HG02885 (cell line): ENCODE results near the gene PARD3.

Experiments
- ATAC-seq: cut with Tn5 transposase; IDR thresholded peaks from one replicate; pipeline ENCODE4 v1.9.1; 2021; ENCODE audit warnings: mild to moderate bottlenecking; ENCODE audit not compliant: unreplicated experiment, poor library complexity

PARD3 gene

DNA sequence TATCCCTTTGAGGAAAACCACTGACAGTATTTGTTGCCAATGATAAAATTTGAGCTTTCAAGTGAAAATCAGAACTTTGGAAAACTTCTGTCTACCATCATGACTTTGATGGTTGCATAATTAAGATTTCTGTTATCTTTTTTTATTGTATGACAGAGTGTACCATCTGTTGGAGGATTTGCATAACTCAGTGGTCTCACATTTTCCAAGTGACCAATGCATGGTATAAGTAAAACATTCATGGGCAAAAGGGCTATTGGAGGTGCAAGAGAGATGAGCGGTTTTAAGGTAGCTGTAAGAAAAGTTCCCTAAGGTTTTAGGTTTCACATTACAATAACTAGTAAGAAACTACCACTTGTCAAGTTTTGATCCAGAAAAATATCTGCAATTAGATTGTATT is 625.3 kb downstream of the PARD3 start:
- no peak for ATAC-seq

DNA sequence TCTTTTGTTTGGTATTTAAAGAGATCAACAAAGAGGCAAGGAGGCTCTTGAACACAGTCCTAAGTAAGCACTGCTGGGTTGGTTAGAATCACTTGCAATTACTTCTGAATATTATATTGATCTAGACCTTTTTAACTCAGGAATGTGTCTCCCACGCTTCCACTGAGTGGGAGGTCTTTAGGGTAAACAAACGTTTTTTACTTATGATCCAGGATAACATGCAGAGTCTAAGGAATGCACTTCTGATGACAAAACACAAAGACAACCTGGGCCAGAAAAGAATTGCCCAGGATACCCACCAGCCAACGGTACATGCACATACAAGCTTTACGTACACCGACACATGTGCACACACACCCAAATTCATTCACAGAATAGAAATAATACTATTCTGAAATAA is 626.9 kb downstream of the PARD3 start:
- ATAC-seq, result no peak

DNA sequence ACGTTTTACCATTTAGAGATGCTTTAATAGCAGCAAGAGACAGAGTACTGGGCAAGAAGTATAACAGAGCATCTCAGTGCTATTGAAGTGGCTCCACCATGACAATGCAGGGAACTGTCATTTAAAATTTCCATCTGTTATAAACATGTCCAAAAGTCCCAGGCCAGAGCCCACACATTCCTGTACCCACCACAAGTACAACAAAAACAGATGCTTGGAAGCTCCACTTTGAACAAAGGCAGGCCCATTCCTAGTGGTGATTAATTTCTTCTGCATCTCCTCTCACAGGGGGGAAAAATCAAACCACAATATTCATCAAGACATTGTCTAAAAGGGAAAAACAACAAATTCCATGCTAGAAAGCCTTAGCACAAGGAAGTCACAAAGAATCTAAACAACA is 627.9 kb downstream of the PARD3 start:
- no peak for ATAC-seq

DNA sequence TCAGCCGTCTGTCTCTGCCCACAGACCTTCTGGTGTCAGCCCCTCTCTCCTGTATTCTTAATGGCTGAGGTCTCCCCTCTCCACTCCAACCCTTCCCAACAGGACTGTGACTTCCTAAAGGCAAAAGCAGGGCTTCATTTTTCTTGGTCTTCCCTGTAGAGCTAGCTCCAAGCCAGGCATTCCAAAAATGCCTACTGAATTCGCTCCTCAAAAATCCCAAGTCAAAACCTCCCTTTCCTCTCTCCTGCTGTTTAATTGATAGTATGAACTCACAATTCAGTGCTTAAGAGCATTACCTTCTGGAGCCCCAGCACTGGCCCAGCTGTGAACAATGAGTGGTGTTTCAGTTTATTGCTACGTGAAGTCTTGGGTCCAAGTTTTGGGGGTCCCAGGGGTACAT is 628.4 kb downstream of the PARD3 start:
- ATAC-seq, result no peak

DNA sequence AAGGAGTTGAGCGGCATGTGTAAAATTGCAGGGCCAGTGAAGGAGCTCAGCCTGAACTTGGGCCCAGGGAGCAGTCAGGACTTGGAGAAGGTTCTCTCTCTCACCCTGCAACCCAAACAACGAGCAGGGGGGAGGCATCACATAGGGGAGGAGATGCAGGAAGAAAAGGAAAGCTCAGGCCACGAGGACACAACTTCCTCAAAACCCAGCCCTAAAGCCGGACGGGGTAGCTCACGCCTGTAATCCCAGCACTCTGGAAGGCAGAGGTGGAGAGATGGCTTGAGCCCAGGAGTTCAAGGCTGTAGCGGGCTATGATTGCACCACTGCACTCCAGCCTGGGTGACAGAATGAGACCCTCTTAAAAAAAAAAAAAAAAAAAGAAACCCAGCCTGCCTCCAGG is 629.1 kb downstream of the PARD3 start:
- ATAC-seq, result no peak

DNA sequence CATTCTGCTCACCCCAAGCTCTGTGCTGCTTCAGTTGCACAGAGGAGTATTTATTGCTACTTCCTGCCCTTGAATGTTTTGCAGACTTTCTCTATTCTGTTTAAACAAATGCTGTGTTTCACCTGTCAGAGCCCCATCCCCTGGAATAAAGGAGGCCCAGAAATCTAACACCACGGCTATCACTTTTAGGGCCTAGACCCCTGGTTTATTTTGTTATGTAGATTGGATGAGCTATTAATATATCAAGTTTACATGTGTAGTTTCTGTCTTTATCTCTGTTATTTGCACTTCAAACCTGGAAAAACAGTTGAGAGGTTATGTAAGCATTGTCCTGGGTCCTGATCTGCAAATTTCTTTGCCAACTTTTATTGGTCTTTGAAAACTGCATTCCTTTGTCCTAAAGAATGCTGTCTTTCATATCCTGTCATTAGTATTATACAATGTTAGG is 630.1 kb downstream of the PARD3 start:
- ATAC-seq, result no peak

DNA sequence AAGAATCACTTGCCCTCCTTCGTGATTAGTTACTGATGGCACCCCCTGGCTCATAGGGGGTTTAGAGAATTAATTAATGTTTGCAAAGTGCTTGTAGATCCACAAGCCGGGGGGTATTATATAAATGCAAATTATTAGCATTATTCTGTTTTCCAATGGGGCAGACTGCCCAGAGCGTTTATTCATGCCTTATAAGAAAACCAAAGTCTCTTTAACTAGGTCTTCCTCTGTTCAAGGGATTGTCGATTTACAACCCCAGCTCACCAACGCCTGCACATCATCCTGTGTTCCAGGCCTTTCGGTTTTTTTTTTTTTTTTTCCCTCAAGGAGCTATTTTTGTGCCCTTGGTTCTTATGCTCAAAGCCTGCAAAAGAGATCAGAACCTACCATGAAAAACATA is 630.7 kb downstream of the PARD3 start:
- ATAC-seq, result no peak

DNA sequence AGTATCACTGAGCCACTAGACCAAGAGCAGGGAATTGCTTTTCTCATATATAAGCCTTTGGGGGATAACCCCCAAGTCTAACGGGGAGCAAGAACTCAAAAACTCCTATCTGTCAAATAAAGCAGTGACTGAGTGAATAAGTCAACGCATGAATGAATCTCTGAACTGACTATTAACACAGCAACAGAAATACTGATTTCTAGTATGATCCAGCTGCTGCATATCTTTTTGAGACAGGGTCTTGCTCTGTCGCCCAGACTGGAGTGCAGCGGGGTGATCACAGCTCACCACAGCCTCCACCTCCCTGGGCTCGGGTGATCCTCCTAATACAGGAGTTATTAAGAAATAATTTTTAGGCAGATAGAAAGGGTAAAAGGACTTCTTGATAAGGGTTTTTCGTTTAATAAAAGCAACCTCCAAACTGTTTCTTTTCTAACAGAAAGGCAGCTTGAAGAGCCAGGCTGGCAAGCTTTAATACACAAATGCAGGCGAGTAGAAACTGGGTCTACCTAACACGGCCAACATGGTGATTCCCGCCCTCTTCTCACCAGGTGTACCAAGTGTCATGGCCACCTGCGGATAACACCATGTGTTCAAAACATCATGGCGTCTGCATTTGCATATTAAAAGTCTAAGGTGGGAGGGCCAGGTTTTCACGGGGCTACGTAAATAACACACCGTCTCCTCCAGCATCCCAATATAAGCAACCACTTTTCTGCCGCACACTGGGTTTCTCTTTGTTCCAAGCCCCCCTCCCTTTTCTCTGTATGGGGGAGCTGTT is 631.9 kb downstream of the PARD3 start:
- no peak for ATAC-seq

DNA sequence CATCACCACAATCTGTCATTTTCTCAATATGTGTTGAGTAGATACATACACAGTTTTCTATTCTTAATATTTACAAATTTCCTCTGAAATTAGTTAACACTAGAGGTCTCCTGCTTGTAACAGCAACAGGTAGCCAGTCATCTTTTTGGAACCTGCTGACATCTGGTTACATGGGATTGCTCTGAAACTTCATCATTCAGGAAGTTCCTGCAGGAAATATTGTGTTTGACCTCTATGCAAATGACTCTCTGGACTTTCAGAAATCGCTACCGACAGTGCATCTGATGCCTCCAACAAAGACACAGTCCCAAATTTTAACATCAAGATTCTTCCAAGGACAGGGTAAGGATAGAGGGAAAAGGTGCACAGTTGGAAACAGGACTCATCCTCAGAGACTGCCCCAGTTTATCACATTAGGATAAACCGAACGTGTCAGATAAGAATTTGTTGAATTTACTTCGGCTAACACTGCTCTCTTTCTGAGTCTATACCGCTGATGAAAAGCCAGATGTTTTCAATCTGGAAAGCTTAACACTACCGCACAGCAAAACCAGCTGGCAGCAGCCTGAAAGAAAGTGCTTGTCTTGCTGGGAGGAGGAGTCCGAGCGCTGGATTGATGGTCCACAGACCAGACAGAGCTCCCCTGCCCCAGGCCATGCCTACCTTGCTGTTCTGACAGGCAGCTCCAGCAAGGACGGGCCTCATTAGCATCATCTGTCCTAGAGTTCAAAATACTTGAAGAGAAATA is 633.4 kb downstream of the PARD3 start:
- no peak for ATAC-seq

DNA sequence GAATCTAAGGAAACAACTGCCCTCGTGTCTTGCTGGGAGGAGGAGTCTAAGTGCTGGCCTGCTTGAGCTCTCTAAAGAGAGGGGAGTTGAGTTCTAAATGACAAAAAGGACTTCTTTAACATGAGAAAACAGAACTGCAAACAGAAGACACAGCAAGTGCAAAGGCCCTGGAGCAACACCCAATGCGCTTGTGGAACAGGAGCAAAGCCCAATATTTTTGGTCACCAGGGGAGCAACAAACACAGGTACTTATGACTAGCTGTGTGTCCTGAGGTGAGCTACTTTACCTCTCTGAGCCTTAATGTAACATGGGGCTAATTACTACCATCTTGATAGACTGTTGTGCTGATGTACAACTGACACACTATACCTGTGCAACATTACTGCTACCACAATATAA is 634.3 kb downstream of the PARD3 start:
- ATAC-seq, result no peak

DNA sequence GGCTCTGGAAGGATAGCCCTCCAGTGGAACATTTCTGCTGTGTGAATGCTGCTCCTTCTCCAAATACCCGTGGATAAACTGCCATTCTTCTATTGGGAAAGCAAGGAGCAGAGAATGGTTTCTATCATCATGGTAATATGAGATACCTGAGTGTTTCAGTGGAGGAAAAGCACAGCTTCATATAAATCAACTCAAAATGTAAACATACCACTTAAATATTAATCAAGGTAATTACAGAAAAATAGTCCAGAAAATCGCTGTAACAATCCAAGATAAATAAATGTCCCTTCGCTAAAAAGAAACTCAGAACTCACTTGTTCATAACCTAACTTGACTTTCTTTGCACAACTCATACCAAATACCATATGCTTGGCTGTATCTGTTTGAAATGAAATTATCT is 635.8 kb downstream of the PARD3 start:
- ATAC-seq, result no peak

DNA sequence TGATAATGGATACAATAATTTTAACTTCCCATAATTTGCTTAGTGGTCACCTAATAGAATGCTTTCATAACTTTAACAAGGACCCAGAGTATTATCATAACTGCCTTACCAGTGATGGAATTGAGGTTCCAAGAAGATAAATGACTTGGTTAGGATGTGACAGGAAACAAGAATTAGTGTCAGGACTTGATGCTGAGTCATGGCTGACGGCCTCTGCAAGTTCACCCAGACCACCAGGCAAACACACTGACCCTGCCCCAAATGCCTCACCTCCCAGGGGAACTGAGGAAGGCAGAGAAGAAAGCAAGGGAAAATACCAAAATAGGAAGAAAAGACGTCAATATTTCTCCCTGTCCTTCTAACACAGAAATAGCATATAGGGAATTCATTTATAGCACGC is 636.3 kb downstream of the PARD3 start:
- no peak for ATAC-seq

DNA sequence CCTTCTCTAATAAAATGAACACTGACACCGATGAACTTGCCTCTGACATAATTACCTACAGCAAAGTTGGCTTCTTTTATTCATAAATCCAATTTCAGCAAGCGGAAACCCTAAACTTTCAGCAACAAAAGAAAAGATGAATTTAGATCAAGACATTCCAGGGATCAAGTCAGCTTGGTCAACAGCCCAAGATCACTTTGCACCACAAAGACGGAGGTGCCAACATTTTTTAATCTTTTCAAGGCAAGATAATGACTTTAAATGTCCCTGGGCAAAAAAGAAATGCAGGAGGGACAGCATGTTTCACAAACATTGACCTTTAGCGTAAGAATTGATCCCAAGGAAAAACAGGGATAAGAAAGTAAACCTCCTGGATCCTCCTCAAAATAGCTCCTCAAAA is 636.9 kb downstream of the PARD3 start:
- ATAC-seq, result no peak

DNA sequence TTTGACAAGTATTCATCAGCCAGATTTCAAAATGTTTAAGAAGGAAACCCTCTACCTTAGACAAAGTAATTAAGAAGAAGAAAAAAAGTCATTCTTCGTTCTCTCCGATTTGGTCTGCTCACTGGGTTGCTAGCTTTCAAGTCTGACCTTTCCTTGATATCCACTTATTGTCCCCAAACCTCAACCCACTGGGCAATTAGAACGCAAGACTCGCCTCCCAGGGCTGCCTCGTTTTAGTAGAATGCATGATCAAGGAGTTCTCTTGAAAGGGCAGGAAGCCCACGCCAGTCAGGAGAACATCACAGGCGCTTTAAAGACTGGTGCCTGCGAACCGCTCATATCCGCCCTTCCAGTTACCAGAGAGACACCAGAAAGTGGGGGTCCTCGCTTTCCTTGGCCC is 637.7 kb downstream of the PARD3 start:
- ATAC-seq, result no peak

DNA sequence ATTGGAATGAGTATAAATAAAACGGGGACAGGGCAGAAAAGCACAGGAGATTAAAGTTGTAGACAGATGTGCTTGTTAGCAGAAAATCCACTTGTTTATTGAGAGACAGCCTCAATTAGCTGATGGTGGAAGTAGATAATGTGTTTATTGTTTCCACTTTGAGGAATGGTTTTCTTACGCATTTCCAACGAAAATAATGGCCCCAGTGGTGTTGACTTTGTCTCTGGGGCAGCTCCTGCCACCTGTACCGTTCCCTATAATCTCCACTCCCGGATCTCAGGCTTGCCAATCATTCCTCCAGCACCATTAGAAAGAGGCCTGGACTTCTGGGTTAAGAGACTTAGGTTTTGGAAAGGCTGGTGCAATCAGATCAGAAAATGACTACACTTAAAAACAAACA is 638.7 kb downstream of the PARD3 start:
- no peak for ATAC-seq

DNA sequence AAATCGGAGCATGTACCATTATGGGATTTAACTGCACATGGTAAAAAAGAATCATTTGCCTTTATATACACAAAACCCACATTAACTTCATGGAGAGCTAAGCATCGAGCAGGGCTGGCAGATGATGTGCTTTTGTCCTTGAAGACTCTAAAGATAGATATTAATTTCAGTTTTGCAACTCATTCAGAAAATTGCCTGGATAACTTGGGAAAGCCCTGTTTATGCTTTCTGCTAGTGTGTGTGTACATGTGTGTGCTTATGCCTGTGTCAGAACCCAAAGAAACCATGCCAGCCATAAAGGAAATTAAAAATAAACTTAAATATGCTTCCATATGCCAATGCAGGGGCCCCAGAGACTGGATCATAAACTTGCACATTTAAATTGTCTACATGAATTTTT is 640.0 kb downstream of the PARD3 start:
- no peak for ATAC-seq

DNA sequence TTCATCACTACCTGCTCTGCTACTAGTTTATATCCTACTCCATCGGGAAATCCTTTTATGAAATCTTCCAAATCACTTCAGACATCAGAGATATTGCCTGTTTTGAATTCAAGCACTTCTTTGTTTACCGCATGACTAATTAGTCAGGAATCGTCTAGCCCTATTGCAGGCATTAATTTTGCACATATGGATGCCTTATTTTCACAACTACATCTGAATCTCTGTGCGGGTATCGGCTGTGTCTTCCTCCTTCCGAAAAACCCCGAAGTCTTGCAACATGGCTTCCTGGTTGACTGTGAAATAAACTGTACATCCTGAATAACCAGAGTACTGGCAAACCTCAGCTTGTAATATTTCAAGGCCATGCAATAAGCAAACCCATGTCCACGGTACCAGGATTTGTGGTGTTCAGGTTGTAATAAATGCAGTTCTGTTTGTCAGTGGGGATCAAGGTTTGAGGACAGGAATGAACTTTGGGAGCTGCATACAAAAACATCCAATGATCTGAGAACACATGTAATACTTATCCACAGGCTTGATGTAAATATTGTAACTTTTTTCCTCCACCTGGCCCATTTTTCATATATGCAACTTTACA is 642.1 kb downstream of the PARD3 start:
- ATAC-seq, result no peak

DNA sequence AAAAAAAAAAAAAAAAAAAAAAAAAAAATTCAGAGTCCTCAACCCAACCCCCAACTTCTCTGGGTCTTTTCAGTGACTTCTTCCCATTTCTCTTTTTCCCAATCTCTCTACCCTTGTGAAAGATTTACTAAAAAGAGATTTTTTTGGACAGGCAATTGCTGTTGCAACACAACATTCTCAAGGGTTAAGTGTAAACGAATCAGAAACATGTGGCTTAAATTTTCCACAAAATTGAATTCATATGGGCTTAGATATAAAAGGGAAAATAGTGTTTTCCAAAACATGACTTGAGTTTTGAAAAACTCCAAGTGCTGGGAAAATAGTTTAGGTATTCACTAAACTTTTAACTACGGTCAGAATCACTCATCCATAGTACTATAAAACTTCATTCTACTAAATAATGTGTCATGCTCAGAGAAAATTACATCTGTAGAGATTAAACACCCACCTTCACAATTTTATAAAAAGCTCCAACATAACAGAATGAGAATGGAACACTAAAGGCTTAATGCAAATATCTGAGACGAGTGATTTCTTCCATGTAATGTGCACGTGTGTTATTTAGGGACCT is 643.1 kb downstream of the PARD3 start:
- no peak for ATAC-seq

DNA sequence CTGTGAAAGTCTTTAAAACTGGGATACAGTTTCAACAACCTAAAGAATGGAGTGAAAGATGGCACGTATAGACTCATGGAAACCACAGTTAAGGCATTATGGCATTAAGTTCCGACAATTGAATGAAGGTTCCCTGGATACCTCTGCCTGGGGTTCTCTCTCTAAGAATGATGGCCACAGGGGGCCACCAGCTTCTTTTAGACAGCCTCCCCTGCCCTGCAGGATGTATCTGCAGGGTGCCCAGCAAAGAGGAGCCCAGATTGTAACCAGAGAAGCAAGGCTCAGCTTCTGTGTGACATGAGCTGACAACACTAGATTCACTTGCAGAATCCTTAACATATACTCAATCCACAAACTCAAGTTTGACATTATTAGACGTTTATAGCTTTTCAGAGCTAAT is 645.4 kb downstream of the PARD3 start:
- ATAC-seq, result no peak

DNA sequence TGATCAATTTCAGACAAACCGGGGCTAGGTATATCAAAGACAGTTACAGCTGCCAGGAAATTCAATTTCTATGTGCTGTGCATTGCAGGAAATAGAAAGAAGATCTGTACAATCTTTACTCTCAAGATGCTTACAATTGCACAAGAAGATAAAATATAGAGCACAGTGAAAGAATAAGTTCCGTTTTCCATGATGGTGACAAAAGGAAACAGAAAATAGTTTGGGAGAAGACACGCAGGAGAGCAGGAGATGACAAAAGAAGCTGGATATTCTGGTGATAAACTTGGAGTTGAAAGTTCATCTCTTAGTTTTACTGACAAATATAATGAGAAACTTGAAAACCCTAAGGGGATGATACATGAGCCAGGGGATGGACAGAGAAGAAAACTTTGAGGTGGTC is 646.0 kb downstream of the PARD3 start:
- no peak for ATAC-seq

DNA sequence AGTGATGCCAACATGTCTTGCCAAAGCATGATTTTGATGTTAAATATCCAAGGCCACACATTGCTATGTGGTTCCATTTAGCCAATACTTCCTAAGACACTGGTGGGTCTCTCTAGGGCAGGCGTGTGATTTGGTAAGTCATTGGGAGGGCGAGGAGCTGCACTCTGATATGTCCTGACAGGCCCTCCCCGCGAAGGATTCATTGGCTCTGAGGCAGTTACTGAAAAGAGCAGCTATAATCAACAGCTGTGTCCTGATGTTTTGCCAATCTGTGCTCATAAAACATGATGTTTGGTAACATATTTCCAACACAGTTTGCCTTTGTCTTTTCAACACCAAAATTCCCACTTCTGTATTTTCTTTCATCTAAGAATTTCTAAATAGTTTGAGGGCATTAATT is 646.7 kb downstream of the PARD3 start:
- ATAC-seq, result no peak
